ENCODE data around the gene PIN1.

DNA sequence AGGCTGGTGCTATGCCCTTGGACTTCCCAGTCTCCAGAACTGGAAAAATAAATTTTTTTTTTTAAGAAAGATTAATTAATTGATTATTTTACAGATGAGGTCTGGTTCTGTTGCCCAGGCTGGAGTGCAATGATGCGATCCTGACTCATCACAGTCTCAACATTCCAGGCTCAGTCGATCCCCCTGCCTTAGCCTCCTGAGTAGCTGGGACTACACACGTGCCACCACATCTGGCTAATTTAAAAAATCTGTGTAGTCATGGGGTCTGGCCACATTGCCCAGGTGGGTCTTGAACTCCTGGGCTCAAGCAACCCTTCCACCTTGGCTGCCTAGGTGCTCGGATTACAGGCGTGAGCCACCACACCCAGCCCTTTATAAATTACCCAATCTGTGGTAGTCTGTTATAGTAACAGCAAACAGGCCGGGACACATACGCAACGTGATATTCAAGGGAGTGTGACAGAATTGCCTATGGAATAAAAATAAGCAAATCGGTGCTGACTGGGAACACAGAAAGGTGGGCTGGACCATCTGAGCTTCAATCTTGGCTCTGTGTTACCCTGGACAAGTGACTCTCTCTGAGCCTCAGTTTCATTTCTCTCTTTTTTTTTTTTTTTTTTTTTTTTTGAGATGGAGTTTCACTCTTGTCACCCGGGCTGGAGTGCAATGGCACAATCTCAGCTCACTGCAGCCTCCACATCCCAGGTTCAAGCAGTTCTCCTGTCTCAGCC is 42.8 kb downstream of the PIN1 start:
- TF ChIP-seq EZH2 (IDR thresholded peaks at IDR 0.05): no peak
- no peak for TF ChIP-seq POLR2AphosphoS5 (IDR thresholded peaks at IDR 0.05; ENCODE audit: borderline replicate concordance, low read depth, low read length)

Data from SK-N-MC (cell line).